ENCODE results near the gene TNIP1. TPM values are rescaled to one million over a fixed set of nuclear protein-coding genes. Genes with fewer than 3 reads are reported as not detected.

The TNIP1 gene
- total RNA-seq, 1 experiment from 2014 or later: 122 TPM

DNA sequence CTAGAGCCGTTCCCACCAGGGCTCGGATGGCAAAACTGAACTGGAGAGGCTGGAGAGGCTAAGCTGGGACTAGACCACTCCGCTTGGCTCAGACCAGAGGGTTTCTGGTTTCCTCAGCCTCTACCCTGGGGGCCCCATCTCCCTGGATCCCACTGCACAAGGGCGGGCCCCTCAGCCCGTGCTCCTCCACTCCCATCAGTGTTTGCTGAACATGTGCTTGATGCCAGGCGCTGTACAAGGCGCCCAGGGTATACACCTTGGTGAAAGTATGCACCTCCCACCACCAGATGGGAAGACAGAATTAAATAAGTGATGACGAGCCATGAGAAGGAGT is 42.5 kb downstream of the TNIP1 start:
- Histone ChIP-seq H3F3A (ENCODE audit: insufficient read depth, low read depth) (peaks cover 53% of the 10 kb centered on the region), H3K4me1 (replicated peaks; ENCODE audit: insufficient read depth) (peaks cover 46% of the 10 kb centered on the region), H3K9me2 (ENCODE audit: insufficient read depth) (no peaks in the 10 kb centered on the region), H3K27me3 (ENCODE audit: insufficient read depth, low read depth) (no peaks in the 10 kb centered on the region), H3K36me3 (ENCODE audit: low read depth) (0 out of 2 replicates have a peak, but pooled peaks cover 15% of the 10 kb centered on the region), H3K4me2 (no peak overlapping the region), H3K9me3 (ENCODE audit: insufficient read depth, low read depth) (no peaks in the 10 kb centered on the region), H3K79me2 (ENCODE audit: low read depth) (no peaks in the 10 kb centered on the region; the same call in 1 of the 2 replicates), H4K20me1 (ENCODE audit: insufficient read depth) (no peaks in the 10 kb centered on the region), H2AFZ (no peak overlapping the region), H3K4me3 (no peak overlapping the region), H3K27ac (no peak overlapping the region)
- ChIA-PET CTCF (no interaction called here), POLR2A (ENCODE audit: unreplicated experiment) (no interaction called here)
- no peak for DNase-seq
- no peak for TF ChIP-seq EZH2 (IDR thresholded peaks at IDR 0.05; ENCODE audit: low read depth)
- TF ChIP-seq, protein P1, sequence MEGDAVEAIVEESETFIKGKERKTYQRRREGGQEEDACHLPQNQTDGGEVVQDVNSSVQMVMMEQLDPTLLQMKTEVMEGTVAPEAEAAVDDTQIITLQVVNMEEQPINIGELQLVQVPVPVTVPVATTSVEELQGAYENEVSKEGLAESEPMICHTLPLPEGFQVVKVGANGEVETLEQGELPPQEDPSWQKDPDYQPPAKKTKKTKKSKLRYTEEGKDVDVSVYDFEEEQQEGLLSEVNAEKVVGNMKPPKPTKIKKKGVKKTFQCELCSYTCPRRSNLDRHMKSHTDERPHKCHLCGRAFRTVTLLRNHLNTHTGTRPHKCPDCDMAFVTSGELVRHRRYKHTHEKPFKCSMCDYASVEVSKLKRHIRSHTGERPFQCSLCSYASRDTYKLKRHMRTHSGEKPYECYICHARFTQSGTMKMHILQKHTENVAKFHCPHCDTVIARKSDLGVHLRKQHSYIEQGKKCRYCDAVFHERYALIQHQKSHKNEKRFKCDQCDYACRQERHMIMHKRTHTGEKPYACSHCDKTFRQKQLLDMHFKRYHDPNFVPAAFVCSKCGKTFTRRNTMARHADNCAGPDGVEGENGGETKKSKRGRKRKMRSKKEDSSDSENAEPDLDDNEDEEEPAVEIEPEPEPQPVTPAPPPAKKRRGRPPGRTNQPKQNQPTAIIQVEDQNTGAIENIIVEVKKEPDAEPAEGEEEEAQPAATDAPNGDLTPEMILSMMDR (conservative IDR thresholded peaks at IDR 0.05): no peak
- intact Hi-C loops (cut with micrococcal nuclease; ENCODE audit: unreplicated experiment): no loop called here
- no TSS peak for BruUV-seq (replicated peaks)

DNA sequence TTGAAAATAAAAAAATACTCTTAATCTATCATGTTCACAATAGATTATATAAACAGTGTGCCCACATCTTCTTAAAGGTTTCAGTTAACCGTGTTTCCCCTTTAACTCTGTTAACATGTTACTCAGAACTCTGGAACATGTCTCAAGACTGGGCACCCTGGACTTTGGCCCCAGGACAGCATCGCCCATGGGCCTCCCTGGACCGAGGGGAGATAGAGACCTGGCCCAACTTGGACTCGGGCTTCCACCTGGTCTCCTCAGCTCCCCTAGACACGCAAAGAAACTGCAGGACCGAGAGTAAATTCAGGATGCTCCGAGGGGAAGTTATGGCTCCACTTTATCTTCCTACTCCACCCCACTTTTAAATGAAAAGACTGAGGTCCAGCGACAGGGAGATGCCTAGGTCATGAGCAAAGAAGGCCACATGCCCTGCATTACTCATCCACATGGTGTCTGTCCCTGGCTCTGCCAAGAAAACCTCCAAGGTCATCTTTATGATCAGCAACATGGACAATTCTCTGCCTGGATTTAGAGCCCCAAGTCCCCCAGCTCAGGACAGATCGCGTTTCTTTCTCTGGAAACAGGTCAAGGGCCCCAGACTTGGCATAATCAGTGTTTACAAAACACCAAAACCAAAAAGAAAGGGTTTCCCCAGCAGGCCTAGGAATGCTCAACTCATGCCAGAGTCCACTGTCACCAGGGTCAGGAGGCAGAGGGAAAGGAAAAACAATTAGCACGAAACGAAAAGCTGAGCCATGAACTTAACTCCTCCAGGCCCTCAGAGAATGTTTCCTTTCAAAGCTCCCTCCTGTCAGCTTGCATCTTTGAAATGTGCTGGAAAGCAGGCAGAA is 43.0 kb downstream of the TNIP1 start:
- TF ChIP-seq, protein P1 (conservative IDR thresholded peaks at IDR 0.05): no peak
- no peak for TF ChIP-seq EZH2 (IDR thresholded peaks at IDR 0.05; ENCODE audit: low read depth)
- H3K9me2 ChIP-seq (ENCODE audit: insufficient read depth): no peaks in the 10 kb centered on the region
- H3K79me2 ChIP-seq (ENCODE audit: low read depth): no peaks in the 10 kb centered on the region; the same call in 1 of the 2 replicates
- H3F3A ChIP-seq (ENCODE audit: insufficient read depth, low read depth): peaks cover 47% of the 10 kb centered on the region
- no peak overlapping the region for H3K4me3 ChIP-seq
- no TSS peak for BruUV-seq (replicated peaks)
- no peaks in the 10 kb centered on the region for H4K20me1 ChIP-seq (ENCODE audit: insufficient read depth)
- no peak overlapping the region for H3K4me2 ChIP-seq
- DNase-seq: no peak
- no peaks in the 10 kb centered on the region for H3K9me3 ChIP-seq (ENCODE audit: insufficient read depth, low read depth)
- CTCF ChIA-PET: no interaction called here
- no peak overlapping the region for H3K27ac ChIP-seq
- no peaks in the 10 kb centered on the region for H3K27me3 ChIP-seq (ENCODE audit: insufficient read depth, low read depth)
- H3K36me3 ChIP-seq (ENCODE audit: low read depth): 0 out of 2 replicates have a peak, but pooled peaks cover 10% of the 10 kb centered on the region
- H2AFZ ChIP-seq: no peak overlapping the region
- intact Hi-C loops (cut with micrococcal nuclease; ENCODE audit: unreplicated experiment): no loop called here
- H3K4me1 ChIP-seq (replicated peaks; ENCODE audit: insufficient read depth): peaks cover 40% of the 10 kb centered on the region
- POLR2A ChIA-PET (ENCODE audit: unreplicated experiment): no interaction called here

DNA sequence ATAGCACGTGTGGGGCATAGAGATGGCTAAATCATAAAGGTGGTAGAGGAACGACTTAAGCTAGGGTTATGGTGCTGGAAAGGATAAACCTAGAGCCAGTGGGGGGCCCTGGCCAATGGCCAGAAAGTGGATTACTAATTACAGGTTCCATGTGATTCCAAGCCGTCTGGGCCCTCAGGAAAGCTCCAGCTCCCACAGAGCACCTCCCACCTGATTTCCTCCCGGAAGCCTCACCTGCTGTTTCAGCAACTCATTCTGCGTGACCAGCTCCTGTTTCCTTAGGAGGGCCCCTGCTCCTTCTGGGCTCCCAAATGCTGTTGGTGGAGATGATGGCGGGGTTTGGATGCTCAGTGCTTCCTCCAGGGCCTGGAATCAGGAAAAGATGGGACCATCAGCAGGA is 44.3 kb downstream of the TNIP1 start:
- ChIA-PET CTCF (no interaction called here), POLR2A (ENCODE audit: unreplicated experiment) (no interaction called here)
- H3K9me3 ChIP-seq (ENCODE audit: insufficient read depth, low read depth): no peaks in the 10 kb centered on the region
- no peaks in the 10 kb centered on the region for H4K20me1 ChIP-seq (ENCODE audit: insufficient read depth)
- intact Hi-C loops (cut with micrococcal nuclease; ENCODE audit: unreplicated experiment): no loop called here
- H3K27me3 ChIP-seq (ENCODE audit: insufficient read depth, low read depth): no peaks in the 10 kb centered on the region
- no peak overlapping the region for H3K4me3 ChIP-seq
- H3K9me2 ChIP-seq (ENCODE audit: insufficient read depth): no peaks in the 10 kb centered on the region
- H3K36me3 ChIP-seq (ENCODE audit: low read depth): 0 out of 2 replicates have a peak, but pooled peaks cover 6% of the 10 kb centered on the region
- TF ChIP-seq, protein P1 (conservative IDR thresholded peaks at IDR 0.05): no peak
- no peak overlapping the region for H2AFZ ChIP-seq
- DNase-seq: no peak
- peaks cover 35% of the 10 kb centered on the region for H3F3A ChIP-seq (ENCODE audit: insufficient read depth, low read depth)
- H3K27ac ChIP-seq: no peak overlapping the region
- peaks cover 30% of the 10 kb centered on the region for H3K4me1 ChIP-seq (replicated peaks; ENCODE audit: insufficient read depth)
- BruUV-seq (replicated peaks): no TSS peak
- no peaks in the 10 kb centered on the region; the same call in 1 of the 2 replicates for H3K79me2 ChIP-seq (ENCODE audit: low read depth)
- no peak overlapping the region for H3K4me2 ChIP-seq
